Measurements from ENCODE around the gene STARD5. TPM values are rescaled to one million over a fixed set of nuclear protein-coding genes. Genes with fewer than 3 reads are reported as not detected.

Gene STARD5
- total and polyA plus RNA-seq, 9 of the 15 experiments (the other 6 are each of a cell fraction or from before 2014, with no cell fraction given) = 1.7 to 5.7 (median 2.2) TPM

- POLR2A ChIA-PET = no interaction called here
- Histone ChIP-seq H2AFZ (ENCODE audit: low read depth, low read length) (no peak overlapping the region), H4K20me1 (replicated peaks; ENCODE audit: control insufficient read depth, insufficient read depth, low read length) (no peaks in the 10 kb centered on the region; the same call in 1 of the 2 replicates), H3K27me3 (ENCODE audit: control insufficient read depth in 2 of 2, insufficient read depth in 2 of 2, low read length in 2 of 2) (no peaks in the 10 kb centered on the region), H3K4me1 (replicated peaks in 1 of 2; ENCODE audit: control insufficient read depth in 2 of 2, insufficient read depth in 2 of 2, low read length in 2 of 2) (no peaks in the 10 kb centered on the region), H3K4me3 (no peak overlapping the region), H3K36me3 (ENCODE audit: control insufficient read depth, insufficient read depth, low read length) (0 out of 3 replicates have a peak, but pooled peaks cover 14% of the 10 kb centered on the region), H3K9me1 (ENCODE audit: control insufficient read depth, insufficient read depth, low read length) (no peaks in the 10 kb centered on the region), H3K9ac (ENCODE audit: insufficient read depth in 1 of 2, low read depth in 2 of 2, low read length in 2 of 2) (no peak overlapping the region), H3K4me2 (ENCODE audit: insufficient read depth, low read length) (no peak overlapping the region), H3K9me3 (replicated peaks; ENCODE audit: control insufficient read depth, insufficient read depth, low read depth, low read length) (no peaks in the 10 kb centered on the region), H3K27ac (ENCODE audit: extremely low read depth, low read depth, low read length) (no peak overlapping the region), H3K79me2 (ENCODE audit: control insufficient read depth, insufficient read depth, low read length) (no peaks in the 10 kb centered on the region)
- DNase-seq (ENCODE audit: extremely low read depth in 1 of 4, low spot score in 3 of 4) = no peak
- in situ Hi-C loops (cut with MboI) = no loop called here
- TF ChIP-seq ARID2 (IDR thresholded peaks at IDR 0.05) (no peak), CHD1 (IDR thresholded peaks at IDR 0.05; ENCODE audit: low read length) (no peak), KDM1A (IDR thresholded peaks at IDR 0.05) (peak in 1 of 2 experiments; percentile 11; a peak in 1 of 4 replicates), SMARCA5 (IDR thresholded peaks at IDR 0.05) (peak; percentile 28; the same call in 1 of the 2 replicates), ZNF507 (tag; conservative IDR thresholded peaks at IDR 0.05) (no peak), ZFP36 (IDR thresholded peaks at IDR 0.05; ENCODE audit: low read depth, low read length, partially characterized antibody) (peak; percentile 88), BCOR (IDR thresholded peaks at IDR 0.05) (peak; percentile 78), CBX3 (IDR thresholded peaks at IDR 0.05; ENCODE audit: borderline replicate concordance in 1 of 2, low read length in 2 of 2) (no peak), RBM25 (IDR thresholded peaks at IDR 0.05; ENCODE audit: low read depth, low read length, severe bottlenecking) (peak; percentile 88)
- BruUV-seq (replicated peaks) = no TSS peak
- 60% methylated on average over 3 of the region's 3 CpGs for WGBS (ENCODE audit: insufficient coverage, low coverage, missing lambda C conversion rate)
- intact Hi-C loops (cut with micrococcal nuclease) = no loop called here
- no peak for ATAC-seq
- CTCF ChIA-PET (ENCODE audit: low intra/inter-chr PET ratio) = no interaction called here
- FAIRE-seq = no peak
These were observed 7.7 kb downstream of the STARD5 start for GRCh38 chr15:81316267-81316666.
